ENCODE results near the gene AGAP3. TPM values are rescaled to one million over a fixed set of nuclear protein-coding genes. Genes with fewer than 3 reads are reported as not detected.

The AGAP3 gene
- total RNA-seq, 4 donors from 2014 or later, result 49.0 to 75.2 (median 66.2) TPM

DNA sequence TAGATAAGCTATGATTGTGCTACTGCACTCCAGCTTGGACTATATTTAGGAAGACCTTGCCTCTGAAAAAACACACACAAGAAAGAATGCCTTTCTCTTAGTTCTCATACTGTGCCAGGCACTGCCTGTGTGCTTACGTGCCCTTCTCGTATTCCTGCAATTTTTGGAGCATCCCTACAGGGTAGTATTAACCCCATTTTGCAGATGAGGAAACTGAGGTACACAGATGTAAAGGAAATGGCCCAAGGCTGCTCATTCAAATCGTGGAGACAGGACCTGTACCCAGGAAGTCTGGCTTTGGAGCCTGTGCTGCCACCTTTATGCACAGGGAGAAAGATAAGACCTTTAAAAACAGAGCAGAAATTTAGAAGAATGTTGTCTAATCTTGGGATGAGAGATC lies 16.7 kb downstream of the AGAP3 start:
- 81 to 86% methylated on average over 3 of the region's 3 CpGs for WGBS, 2 donors

DNA sequence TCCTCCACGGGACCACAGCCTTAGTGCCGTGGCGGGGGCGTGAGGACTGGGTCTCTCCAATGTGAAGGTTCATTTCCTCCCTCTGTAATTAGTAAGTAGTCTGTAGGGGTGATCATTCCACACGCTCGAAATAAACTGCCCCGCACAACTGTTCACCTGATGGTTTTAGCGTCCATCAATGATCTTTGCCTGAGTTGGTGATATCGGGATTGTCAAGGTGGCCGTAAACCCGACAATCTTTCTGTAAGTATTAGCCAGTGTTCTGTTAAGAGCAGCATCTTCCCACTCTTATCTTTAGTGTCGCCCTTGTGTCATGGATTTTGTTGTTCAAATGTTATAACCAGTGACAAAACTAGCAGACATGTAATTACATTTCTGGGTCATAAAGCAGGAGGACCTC lies 17.7 kb downstream of the AGAP3 start:
- DNase-seq, result no peak
- Histone ChIP-seq H3K36me3 (no peaks in the 10 kb centered on the region), H3K9me3 (no peaks in the 10 kb centered on the region), H3K4me1 (peaks cover 0 to 8% of the 10 kb centered on the region in 2 donors), H3K27ac (no peak overlapping the region), H3K27me3 (no peaks in the 10 kb centered on the region), H3K4me3 (replicated peaks in 1 of 3) (no peak overlapping the region)
- WGBS, 2 donors, result 93 to 96% methylated on average over 11 of the region's 12 CpGs
- TF ChIP-seq, protein P1, sequence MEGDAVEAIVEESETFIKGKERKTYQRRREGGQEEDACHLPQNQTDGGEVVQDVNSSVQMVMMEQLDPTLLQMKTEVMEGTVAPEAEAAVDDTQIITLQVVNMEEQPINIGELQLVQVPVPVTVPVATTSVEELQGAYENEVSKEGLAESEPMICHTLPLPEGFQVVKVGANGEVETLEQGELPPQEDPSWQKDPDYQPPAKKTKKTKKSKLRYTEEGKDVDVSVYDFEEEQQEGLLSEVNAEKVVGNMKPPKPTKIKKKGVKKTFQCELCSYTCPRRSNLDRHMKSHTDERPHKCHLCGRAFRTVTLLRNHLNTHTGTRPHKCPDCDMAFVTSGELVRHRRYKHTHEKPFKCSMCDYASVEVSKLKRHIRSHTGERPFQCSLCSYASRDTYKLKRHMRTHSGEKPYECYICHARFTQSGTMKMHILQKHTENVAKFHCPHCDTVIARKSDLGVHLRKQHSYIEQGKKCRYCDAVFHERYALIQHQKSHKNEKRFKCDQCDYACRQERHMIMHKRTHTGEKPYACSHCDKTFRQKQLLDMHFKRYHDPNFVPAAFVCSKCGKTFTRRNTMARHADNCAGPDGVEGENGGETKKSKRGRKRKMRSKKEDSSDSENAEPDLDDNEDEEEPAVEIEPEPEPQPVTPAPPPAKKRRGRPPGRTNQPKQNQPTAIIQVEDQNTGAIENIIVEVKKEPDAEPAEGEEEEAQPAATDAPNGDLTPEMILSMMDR (IDR thresholded peaks at IDR 0.05), result no peak
- no peak for TF ChIP-seq POLR2A (IDR thresholded peaks at IDR 0.05)
- intact Hi-C loops (cut with DNase I), result no loop called here

More for the DNA sequence above, 16.7 kb downstream of the AGAP3 start:
- H3K4me3 ChIP-seq (replicated peaks in 1 of 3), result no peak overlapping the region
- no peak for DNase-seq
- TF ChIP-seq POLR2A (IDR thresholded peaks at IDR 0.05), result no peak
- TF ChIP-seq, protein P1 (IDR thresholded peaks at IDR 0.05), result no peak
- H3K4me1 ChIP-seq, result peaks cover 0 to 8% of the 10 kb centered on the region in 2 donors
- intact Hi-C loops (cut with DNase I), result no loop called here
- no peaks in the 10 kb centered on the region for H3K9me3 ChIP-seq
- no peaks in the 10 kb centered on the region for H3K36me3 ChIP-seq
- H3K27me3 ChIP-seq, result no peaks in the 10 kb centered on the region
- H3K27ac ChIP-seq, result no peak overlapping the region

DNA sequence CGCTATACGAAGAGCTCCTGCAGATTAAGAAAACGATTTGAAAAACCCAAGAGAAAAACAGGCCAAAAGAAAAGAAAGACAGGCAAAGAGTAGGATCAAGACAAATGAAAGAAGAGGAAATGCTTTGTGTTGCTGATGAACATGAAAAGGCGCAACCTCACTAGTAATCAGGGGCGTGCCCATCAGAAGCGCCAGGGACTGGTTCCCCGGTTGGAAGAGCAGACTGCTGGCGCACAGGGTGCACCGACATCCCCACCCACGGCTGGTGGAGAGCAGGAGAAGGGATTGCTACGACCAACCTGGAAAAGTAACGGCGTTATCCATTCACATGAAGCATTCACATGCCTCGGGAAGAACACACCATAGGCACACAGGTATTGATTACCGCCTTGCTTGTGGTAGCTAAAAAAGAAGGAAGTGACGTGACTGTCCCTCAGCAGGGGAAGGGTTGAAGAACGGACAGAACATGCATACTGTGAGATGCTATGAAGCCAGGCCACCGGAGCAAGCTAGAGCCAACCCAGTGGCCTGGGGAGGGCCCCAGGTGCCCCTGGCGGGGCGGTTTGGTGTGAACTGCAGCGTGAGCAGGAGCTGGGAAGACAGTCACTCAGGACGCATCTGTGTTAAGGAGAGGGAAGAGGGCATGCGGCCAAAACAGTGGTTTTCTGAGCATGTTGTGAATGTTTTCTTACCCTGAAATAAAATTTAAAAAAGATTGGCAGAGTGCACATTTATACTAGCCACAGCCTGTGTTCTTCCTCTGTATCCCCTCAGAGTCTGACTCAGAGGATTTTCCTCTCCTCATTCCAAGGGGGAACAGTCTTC lies 18.3 kb downstream of the AGAP3 start:
- no peak overlapping the region for H3K27ac ChIP-seq
- intact Hi-C loops (cut with DNase I), result loop anchor here (5.0 kb wide), 1 partner anchor 72 kb away; no protein-coding TSS in a partner anchor
- H3K9me3 ChIP-seq, result no peaks in the 10 kb centered on the region
- DNase-seq, result no peak
- H3K27me3 ChIP-seq, result no peaks in the 10 kb centered on the region
- no peak overlapping the region for H3K4me3 ChIP-seq (replicated peaks in 1 of 3)
- TF ChIP-seq, protein P1 (IDR thresholded peaks at IDR 0.05), result no peak
- H3K36me3 ChIP-seq, result no peaks in the 10 kb centered on the region
- whole genome bisulfite sequencing, 2 donors, result 83 to 84% methylated on average over 23 of the region's 23 CpGs
- H3K4me1 ChIP-seq, result peaks cover 0 to 8% of the 10 kb centered on the region in 2 donors

DNA sequence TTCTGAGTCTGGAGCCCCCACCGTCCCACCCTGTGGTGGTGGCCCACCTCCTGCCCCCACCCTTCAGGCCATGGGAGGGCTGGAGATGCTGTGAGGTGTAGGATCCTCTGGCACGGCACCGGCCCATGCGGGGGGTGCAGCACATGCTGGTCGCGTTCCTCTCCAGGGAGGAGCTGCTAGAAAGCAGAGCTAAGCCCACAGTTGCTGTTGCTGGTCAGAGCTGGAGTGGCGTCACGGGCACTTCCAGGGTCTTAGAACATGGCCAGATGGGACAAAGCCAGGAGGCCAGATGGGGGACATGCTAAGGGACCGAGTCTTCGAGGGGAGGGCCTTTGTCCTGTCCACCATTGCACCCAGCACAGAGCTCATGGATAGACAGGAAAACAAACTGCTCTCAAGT lies 21.6 kb downstream of the AGAP3 start:
- 82 to 87% methylated on average over 7 to 10 of the region's 10 CpGs for WGBS, 2 donors
- no peak overlapping the region for H3K27ac ChIP-seq

More for the DNA sequence above, 21.6 kb downstream of the AGAP3 start:
- Histone ChIP-seq H3K9me3 (no peaks in the 10 kb centered on the region), H3K36me3 (no peaks in the 10 kb centered on the region), H3K4me1 (peaks cover 0 to 9% of the 10 kb centered on the region in 2 donors), H3K27me3 (no peaks in the 10 kb centered on the region), H3K4me3 (replicated peaks in 1 of 3) (no peak overlapping the region)
- intact Hi-C loops (cut with DNase I), result loop anchor here (5.0 kb wide), 1 partner anchor 76 kb away; no protein-coding TSS in a partner anchor
- DNase-seq, result no peak
- no peak for TF ChIP-seq POLR2A (IDR thresholded peaks at IDR 0.05)
- TF ChIP-seq, protein P1 (IDR thresholded peaks at IDR 0.05), result no peak
